Heart left ventricle (tissue), 13 donors: ENCODE data around the gene SMAD5.

Source experiments
- CTCF ChIP-seq, 12 donors: fragments of 200-600 bp; sonication (generic) in 4 of 12; IDR thresholded peaks; one replicate each; pipeline versions ENCODE4 v1.5.0 to v1.8.0; 2018 to 2022; ENCODE audit warnings: antibody characterized with exemption in 12 of 12, mild to moderate bottlenecking in 5 of 12
- POLR2A ChIP-seq, 2 donors: fragments of 450-650 bp; IDR thresholded peaks; one replicate each; pipeline ENCODE4 v1.6.1; 2017; ENCODE audit warnings: antibody characterized with exemption in 2 of 2, mild to moderate bottlenecking in 2 of 2, moderate library complexity in 2 of 2
- donor health status: ischemic (EF 13 %, LVEDD 7.1; RV severe dilation, severe dysfunction).
- donor health status: DM: no; HTN: yes; CAD: no.
- donor health status: DM: no; HTN: no; CAD: no.
- donor health status: ischemic (EF 25% LVEDD 6.9; RV normal size, moderate dysfunction).
- donor health status: ischemic (EF 25% LVEDD 5.7; RV mildly dilated, moderate dysfunction).
- donor health status: ischemic (EF 35%, LVEDD 5.7; RV mildly dilated, moderate dysfunction).
- donor health status: nonischemic (EF 11% LVEDD 7.7; RV severe dilation, severe dysfunction).
- donor health status: DM: yes; HTN: yes; CAD: no.
- donor health status: PGD.
- donor health status: ischemic (EF 29% LVEDD 5.4; RV normal size, mild dysfunction).
- donor health status: nonischemic (EF 23%, LVEDD 6.1; RV moderate dilation, normal function).

- TF ChIP-seq POLR2A (IDR thresholded peaks at IDR 0.05) (no peak), CTCF (IDR thresholded peaks at IDR 0.05) (no peak)
Measured at GRCh38 chr5:136113606-136114005, 19.0 kb upstream of the SMAD5 start.
